Fibroblast of pulmonary artery (primary cell): ENCODE measurements around the gene CLCN6.

Experiments used
- DNase-seq: peaks from one replicate; pipeline ENCODE4 v3.0.0-alpha.2; 2010; ENCODE audit warnings: low read depth
- H3K4me3 ChIP-seq: replicated peaks from 2 replicates; pipeline ENCODE4 v1.5.1; 2011; ENCODE audit warnings: low read depth, mild to moderate bottlenecking, control low read depth, low read length, moderate library complexity
- TF ChIP-seq, protein P1 (sequence below): IDR thresholded peaks from 2 replicates; pipeline ENCODE4 v1.5.1; 2011; ENCODE audit warnings: mild to moderate bottlenecking, control low read depth, low read length, inconsistent platforms; ENCODE audit errors: missing control alignments

Gene CLCN6

GRCh38 chr1:11828511-11828910, 22.5 kb downstream of the CLCN6 start:
- no peak overlapping the region for H3K4me3 ChIP-seq
- DNase-seq: no peak
- TF ChIP-seq, protein P1, sequence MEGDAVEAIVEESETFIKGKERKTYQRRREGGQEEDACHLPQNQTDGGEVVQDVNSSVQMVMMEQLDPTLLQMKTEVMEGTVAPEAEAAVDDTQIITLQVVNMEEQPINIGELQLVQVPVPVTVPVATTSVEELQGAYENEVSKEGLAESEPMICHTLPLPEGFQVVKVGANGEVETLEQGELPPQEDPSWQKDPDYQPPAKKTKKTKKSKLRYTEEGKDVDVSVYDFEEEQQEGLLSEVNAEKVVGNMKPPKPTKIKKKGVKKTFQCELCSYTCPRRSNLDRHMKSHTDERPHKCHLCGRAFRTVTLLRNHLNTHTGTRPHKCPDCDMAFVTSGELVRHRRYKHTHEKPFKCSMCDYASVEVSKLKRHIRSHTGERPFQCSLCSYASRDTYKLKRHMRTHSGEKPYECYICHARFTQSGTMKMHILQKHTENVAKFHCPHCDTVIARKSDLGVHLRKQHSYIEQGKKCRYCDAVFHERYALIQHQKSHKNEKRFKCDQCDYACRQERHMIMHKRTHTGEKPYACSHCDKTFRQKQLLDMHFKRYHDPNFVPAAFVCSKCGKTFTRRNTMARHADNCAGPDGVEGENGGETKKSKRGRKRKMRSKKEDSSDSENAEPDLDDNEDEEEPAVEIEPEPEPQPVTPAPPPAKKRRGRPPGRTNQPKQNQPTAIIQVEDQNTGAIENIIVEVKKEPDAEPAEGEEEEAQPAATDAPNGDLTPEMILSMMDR: no peak

DNA sequence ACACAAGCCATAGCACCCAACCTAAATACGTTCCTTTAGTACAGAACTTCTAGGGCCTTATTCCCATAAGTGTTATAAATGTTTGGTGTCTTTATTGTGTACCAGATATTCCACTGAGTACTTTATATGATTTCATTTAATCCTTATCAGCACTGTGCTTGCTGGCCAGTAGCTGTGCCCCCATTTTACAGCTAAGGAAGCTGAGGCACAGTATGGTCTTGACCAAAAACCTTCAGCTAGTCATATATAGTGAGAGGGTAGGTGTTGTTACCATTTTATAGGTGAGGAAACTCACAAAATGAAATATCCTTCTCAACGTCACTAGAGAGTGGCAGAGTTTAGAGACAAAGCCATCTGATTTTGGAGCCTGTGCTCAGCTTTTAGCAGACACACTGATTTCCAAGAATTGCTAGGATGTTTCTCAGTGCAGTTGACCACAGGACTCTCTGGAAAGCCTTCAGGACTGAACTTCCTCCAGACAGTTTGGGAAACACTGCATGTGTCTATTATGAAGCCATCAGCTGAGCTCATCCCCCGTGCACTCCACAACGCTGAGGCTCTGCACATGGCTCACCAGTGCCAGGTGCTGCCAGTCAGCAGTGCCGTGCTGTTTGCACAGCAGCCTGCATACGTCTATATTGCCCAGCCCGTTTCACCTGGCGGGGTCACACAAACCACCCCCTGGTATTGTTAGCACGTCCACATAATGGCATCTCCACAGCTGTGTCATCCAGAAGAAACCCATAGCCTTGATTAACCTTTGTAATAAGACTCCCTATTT, 26.1 kb downstream of the CLCN6 start:
- DNase-seq: no peak
- TF ChIP-seq, protein P1: no peak
- no peak overlapping the region for H3K4me3 ChIP-seq

GRCh38 chr1:11833497-11833896, 27.5 kb downstream of the CLCN6 start:
- TF ChIP-seq, protein P1: no peak
- no peak for DNase-seq
- H3K4me3 ChIP-seq: no peak overlapping the region

GRCh38 chr1:11833900-11834299, 27.9 kb downstream of the CLCN6 start:
- H3K4me3 ChIP-seq: no peak overlapping the region
- DNase-seq: no peak
- TF ChIP-seq, protein P1: no peak

GRCh38 chr1:11835441-11836225, 29.6 kb downstream of the CLCN6 start:
- TF ChIP-seq, protein P1: no peak
- H3K4me3 ChIP-seq: no peak overlapping the region

DNA sequence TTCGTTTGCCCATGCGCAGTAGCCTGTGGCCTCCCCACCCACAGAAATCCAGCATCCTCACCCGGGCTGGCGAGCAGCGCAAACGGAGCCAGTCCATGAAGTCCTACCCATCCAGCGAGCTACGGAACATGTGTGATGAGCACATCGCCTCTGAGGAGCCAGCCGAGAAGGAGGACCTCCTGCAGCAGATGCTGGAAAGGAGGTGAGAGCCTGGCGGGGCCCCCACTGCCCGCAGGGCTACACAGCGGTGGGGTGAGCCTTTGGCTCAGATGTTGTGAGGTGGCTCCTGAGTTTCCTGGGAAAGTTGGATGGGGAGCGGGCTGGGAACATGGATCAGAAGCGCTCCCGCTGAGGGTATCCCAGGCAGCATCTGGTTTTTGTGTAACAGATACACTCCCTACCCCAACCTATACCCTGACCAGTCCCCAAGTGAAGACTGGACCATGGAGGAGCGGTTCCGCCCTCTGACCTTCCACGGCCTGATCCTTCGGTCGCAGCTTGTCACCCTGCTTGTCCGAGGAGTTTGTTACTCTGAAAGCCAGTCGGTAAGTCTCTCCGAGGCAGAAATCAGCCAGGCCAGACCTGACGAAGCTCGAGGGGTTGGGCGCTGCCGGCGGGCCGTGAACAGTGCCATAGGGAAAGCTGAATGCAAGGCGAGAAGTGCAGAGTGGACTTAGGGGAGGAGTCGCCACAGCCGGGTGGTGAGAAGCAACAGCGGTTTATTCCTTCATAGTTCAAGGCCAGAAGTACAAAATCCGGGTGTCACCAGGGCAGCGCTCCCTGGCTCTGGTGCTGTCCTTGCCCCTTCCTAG, 31.2 kb downstream of the CLCN6 start:
- no peak for DNase-seq
- no peak overlapping the region for H3K4me3 ChIP-seq
- TF ChIP-seq, protein P1: no peak

More at GRCh38 chr1:11835441-11836225, 29.6 kb downstream of the CLCN6 start:
- DNase-seq: no peak
